ENCODE results near the gene DMD.
"Not testable (repeated sequence)": the region's sequence is repeated elsewhere in the genome, so short reads cannot be mapped to it uniquely, and the experiment has no call there.

Gene DMD

DNA sequence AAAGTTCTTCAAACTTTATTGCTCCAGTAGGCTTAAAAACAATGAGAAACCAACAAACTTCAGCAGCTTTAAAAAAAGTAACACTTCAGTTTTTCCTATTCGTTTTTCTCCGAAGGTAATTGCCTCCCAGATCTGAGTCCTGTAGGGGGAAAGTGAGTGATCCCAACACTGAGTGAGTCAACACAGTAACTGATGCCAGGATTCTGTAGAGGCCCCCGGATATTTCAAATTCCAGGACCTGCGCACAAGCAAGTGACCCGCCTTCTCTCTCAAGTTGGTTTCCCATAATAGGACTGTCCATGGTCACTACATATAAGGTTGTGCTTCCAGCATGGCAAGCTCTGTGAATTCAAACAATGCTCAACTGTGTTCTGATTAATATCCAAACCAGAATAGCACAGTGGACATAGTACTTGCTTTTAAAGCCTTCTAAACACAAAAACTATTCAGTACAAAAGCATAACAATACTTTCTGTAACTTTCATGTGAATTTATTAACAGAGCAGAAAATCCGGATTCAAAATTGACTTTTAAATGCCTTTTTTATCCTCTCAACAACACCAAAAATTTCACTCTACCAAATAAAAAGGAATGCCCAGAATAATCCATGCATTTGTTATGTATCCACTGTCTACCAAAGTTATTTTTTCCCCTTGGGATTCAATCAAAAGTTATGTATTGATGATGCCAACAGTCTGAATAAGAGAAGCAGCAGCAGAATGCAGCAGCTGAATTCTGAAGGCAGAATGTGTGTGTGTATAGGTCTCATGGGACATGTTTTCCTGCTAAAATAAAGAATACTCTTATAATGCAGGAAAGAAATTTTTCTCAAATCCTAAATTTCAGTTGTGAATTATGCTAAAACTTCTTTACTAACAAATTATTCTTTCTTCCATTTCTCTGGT, at the start of gene DMD:
TSS of gene DMD (minus strand) at position 194 of the 905 bp plus-strand sequence. CDS start 237 bp downstream, outside the sequence.
- peak; percentile 89 for DNase-seq

DNA sequence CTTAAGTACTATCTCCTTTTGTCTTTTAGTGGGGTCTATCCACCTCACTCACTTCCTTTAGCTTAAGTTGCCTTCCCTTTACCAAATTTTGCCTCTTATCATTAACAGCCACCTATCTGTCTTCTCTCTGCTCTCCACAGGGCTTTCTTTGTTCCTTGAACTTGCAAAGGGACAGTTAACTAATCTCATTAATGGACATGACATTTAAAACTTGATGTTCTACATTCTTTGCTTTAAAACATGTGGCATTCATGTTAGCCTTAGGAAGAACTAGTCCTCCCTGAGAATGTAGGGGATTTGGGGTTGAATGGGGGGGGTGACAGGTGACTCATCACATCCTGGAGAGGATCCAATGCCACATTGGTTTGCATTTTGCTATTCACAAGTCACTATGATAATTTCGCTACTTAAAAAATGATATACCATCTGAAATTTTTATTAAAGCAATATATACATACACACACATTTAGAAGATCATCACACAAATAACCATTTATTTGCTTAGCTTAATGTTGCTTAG, 41.0 kb upstream of the DMD start:
- DNase-seq: peak; percentile 77

DNA sequence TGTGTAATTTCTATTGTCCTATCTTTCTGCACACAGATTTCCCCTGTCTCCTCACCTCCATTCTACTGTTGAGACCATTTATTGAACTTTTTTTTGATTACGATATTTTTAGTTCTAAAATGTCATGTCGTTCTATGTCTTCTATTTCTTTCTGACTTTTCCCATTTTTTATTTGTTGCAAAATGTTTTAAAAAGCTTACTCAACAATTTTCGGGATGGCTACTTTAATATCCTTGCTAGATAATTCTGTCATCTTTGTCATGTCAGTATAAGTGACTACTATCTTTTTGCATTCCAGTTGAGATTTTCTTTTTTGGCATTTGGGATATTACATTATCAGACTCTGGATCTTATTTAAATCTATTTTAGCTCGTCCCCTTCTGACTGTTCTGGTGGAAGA, 7.5 kb upstream of the DMD start:
- DNase-seq: no peak

DNA sequence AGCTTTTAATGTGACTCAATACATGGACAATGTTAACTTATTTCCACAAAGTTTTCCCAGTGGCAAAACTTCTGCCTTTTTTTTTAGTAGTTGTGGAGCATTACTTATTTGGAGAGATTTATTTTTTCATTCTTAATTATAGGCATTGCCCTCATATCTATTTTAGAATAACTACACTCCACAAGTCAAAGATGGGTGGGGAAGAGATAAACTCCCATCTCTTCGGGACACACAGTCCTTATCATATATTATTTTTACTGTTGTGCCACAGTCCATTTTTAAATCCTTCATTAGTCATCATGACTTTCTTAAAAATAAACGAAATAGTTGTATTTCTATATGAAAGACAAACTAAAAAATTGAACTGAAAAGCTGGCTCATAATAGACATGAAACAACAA, 1.2 kb downstream of the DMD start:
- no peak for DNase-seq

DNA sequence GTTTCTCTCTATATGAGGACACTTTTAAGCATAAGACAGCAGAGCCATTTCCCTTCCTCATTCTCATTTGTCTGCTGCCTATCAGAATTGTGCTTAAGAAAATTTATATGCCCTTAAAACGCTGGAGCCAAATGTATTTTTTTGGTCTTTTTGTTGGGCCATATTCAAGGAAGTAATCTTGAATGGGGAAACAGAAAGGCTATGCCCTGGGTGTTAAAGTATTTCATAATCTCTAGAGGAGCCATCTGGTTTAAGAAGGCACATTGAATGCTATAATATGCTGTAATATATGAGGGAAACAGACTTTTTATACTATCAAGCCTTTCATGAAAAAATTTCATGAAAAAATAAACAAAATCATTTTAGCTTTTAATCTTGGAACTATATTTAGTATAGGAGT, 4.3 kb downstream of the DMD start:
- DNase-seq: no peak

DNA sequence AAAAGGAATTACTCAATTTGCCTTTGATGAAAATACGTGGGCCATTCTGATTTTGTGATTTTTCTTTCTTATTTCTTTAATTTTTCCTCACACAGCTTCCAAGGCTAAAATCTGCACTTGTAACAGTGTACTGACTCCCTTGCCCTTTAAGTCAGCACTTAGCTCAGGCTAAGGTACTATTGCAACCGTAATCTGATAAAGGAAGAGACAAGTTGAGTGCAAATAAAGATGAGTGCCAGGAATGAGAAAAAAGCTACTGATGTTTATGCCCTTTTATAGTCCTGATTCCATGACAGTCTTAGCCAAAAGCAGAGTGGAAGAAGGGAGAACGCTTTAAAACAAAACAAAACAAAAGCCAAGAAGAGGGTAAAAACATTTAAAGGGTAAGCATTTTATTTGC, 6.0 kb downstream of the DMD start:
- DNase-seq: no peak

- DNase-seq: no peak
Observed at GRCh38 chrX:33204889-33205288, 6.5 kb downstream of the DMD start.

DNA sequence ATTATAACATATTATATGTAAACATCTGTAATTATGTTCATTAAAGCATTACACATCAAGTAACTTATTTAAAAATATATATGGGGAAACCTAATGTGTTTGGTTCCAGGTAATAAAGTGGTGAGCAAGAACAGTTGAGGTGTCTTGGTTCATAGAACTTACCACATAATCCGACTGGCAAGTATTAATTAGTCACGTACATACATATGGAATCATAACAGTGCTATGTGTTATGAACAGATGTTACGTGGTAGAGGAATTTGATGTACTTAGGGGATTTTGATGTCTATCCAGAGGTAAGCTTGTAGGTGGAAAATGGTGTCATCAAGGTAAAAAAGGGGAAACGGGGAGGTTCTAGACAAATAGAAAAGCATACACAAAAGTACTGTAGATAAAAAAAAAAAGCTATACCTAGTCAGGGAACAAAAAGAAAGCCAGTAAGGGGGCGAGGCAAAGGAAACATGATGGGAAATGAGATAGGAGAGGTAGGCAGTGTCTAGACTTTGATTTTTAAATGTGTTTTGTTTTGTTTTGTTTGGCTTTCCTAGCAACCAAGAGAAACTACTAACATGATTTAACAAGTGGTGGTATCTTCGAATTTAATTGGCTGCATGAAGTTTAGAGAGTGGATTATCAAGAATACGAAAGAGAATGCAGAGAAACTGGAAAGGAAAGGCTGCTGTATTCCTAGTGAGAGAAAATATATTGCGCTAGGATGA, 12.6 kb downstream of the DMD start:
- no peak for DNase-seq

DNA sequence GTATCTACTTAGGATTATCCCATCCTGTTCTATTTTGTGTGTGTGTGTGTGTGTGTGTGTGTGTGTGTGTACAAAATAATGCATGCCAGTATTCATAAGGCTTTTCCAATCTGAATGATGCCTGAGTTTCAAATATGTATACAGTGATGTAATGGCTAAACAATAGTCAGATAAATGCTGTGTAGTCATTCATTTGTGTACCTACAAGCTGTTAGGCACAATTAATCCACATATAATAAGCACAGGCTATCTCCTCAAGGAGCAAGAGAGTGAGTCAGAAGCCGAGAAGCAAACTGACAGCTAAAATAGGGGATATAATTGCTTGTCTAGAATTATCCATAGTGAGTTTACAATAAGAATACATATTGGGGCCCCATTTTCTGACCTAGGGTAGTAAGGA, 15.7 kb downstream of the DMD start:
- DNase-seq: no peak

GRCh38 chrX:33194876-33195433, 16.4 kb downstream of the DMD start:
- DNase-seq: no peak

- DNase-seq: no peak
Observed at GRCh38 chrX:33194289-33194688, 17.1 kb downstream of the DMD start.

GRCh38 chrX:33190016-33190415, 21.3 kb downstream of the DMD start:
- DNase-seq: no peak

- no peak for DNase-seq
Observed at GRCh38 chrX:33188881-33189280, 22.5 kb downstream of the DMD start.

- DNase-seq: peak; percentile 71
Observed at GRCh38 chrX:33188286-33188685, 23.1 kb downstream of the DMD start.

DNA sequence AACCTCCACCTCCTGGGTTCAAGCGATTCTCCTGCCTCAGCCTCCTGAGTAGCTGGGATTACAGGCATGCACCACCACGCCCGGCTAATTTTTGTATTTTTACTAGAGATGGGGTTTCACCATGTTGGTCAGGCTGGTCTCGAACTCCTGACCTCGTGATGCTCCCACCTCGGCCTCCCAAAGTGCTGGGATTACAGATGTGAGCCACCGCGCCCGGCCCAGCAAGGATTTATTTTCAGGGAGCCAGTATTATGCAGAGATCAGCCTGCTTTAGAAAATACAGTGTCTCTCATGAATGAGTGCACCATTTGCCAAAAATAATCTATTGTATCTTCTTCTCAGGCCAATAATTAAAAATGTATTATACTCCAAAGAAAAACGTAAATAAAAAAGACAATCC, 26.5 kb downstream of the DMD start:
- DNase-seq: not testable (repeated sequence)

DNA sequence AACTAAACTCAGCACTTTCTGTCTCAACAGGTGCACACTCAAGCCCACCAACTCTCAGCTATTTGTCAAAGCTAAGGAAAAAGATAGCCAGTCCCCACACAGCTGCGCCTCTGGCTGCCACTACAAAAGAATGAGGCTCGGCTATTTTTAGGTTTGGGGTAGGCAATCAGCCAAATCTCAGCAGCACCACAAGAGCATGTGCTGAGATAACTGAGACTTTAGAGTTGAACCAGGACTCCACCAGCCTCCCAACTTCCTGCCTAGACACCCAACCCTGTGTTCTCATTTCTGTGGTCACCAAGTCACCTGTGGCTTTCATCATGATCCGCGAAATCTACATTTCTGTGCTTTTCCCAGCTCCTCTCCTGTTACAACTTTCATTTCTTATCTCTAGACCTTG, 28.0 kb downstream of the DMD start:
- DNase-seq: peak; percentile 63

DNA sequence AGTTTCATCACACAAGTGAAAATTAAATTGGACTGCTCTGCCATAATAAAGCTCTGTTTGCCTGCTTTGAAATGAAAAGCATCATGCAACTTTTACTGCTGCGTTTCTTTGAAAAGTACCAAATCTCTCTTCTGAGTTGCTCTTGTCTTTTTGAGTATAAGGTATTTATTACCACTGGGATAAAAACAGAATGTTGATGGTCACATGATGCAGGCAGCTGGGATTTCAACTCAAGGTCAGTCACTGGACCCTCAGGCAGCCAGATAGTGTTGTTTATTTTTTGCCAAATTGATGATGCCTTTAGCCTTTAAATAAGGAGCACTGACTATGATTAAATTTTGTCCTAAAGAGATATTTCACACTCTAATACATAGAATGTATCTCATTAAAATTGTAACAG, 32.7 kb downstream of the DMD start:
- DNase-seq: no peak

GRCh38 chrX:33178218-33178617, 33.1 kb downstream of the DMD start:
- no peak for DNase-seq

GRCh38 chrX:33175201-33175600, 36.1 kb downstream of the DMD start:
- no peak for DNase-seq

- DNase-seq: no peak
Observed at GRCh38 chrX:33171041-33171440, 40.3 kb downstream of the DMD start.

- no peak for DNase-seq
Observed at GRCh38 chrX:33161829-33162228, 49.5 kb downstream of the DMD start.

GRCh38 chrX:33160273-33160672, 51.1 kb downstream of the DMD start:
- DNase-seq: no peak

DNA sequence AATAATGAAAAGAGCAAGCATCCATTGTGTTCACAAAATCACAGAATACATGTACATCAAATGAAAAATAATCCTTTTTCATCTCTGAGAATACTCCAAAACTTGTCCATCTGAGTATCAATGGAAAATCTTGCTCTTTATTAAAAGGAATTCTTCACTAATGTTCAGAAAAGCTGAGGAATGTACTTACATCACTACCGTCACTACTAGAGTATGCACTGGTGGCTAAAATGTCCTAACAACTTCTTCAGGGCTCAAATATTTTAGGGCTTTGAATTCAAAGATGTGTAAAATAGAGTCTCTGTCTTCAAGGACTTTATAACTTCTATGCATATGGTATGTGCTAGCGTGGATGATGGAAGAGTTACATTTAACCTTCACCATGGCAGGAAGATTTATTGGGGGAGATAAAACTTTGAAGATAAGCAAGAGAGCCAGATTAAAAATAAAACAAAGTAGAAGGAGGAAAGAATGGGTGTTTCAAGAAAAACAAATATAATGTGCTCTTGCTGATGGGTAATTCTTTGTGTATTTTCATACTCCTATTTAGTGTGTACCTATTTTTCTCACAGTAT, 55.1 kb downstream of the DMD start:
- no peak for DNase-seq
